ENCODE measurements around the gene SLC35F1.

GRCh38 chr6:117909638-117910037, 2.6 kb downstream of the SLC35F1 start:
- TF ChIP-seq CTCF (IDR thresholded peaks at IDR 0.05; ENCODE audit: poor library complexity) (no peak), EZH2 (IDR thresholded peaks at IDR 0.05; ENCODE audit: borderline replicate concordance) (no peak)

All from hepatocyte (in vitro differentiated cells).